ACC112 (cell line): ENCODE results near the gene DNAJA4.

ENCODE experiments used
- H2AFZ ChIP-seq: fragments of 200-600 bp; sonication (generic); one replicate; pipeline ENCODE4 v1.6.0; 2017; ENCODE audit warnings: antibody characterized with exemption, low read length; ENCODE audit not compliant: unreplicated experiment
- H3K27ac ChIP-seq: fragments of 200-600 bp; sonication (generic); 2 replicates; pipeline ENCODE4 v1.5.1; 2014; ENCODE audit warnings: low read depth, mild to moderate bottlenecking, antibody characterized with exemption, low read length, moderate library complexity
- H3K27me3 ChIP-seq: fragments of 200-600 bp; sonication (generic); 2 replicates; pipeline ENCODE4 v1.6.1; 2014; ENCODE audit warnings: mild to moderate bottlenecking, antibody characterized with exemption, low read length, moderate library complexity, mixed read lengths; ENCODE audit not compliant: insufficient read depth
- H3K36me3 ChIP-seq: fragments of 200-600 bp; sonication (generic); 2 replicates; pipeline ENCODE4 v1.6.1; 2016; ENCODE audit warnings: mild to moderate bottlenecking, antibody characterized with exemption, low read length, moderate library complexity, mixed read lengths; ENCODE audit not compliant: insufficient read depth
- H3K4me1 ChIP-seq: fragments of 200-600 bp; sonication (generic); one replicate; pipeline ENCODE4 v1.6.1; 2016; ENCODE audit warnings: low read length, mixed read lengths; ENCODE audit not compliant: insufficient read depth, unreplicated experiment, control insufficient read depth
- H3K4me3 ChIP-seq: fragments of 200-600 bp; sonication (generic); 2 replicates; pipeline ENCODE4 v1.5.1; 2014; ENCODE audit warnings: mild to moderate bottlenecking, low read depth, low read length
- H3K79me2 ChIP-seq: fragments of 200-600 bp; sonication (generic); one replicate; pipeline ENCODE4 v1.6.0; 2016; ENCODE audit warnings: low read length; ENCODE audit not compliant: control insufficient read depth, unreplicated experiment, insufficient read depth

Gene DNAJA4

GRCh38 chr15:78324144-78324543, 59.8 kb downstream of the DNAJA4 start:
- no peak overlapping the region for H2AFZ ChIP-seq
- H3K27me3 ChIP-seq: no peaks in the 10 kb centered on the region
- H3K79me2 ChIP-seq: no peaks in the 10 kb centered on the region
- no peak overlapping the region for H3K4me3 ChIP-seq
- H3K4me1 ChIP-seq: peaks cover 11% of the 10 kb centered on the region
- H3K27ac ChIP-seq: no peak overlapping the region
- H3K36me3 ChIP-seq: no peaks in the 10 kb centered on the region

- H2AFZ ChIP-seq: no peak overlapping the region
- H3K36me3 ChIP-seq: no peaks in the 10 kb centered on the region
- H3K79me2 ChIP-seq: no peaks in the 10 kb centered on the region
- H3K27me3 ChIP-seq: no peaks in the 10 kb centered on the region
- H3K4me1 ChIP-seq: peaks cover 11% of the 10 kb centered on the region
- no peak overlapping the region for H3K27ac ChIP-seq
- no peak overlapping the region for H3K4me3 ChIP-seq
Observed at GRCh38 chr15:78325092-78325843, 60.9 kb downstream of the DNAJA4 start.

- Histone ChIP-seq H3K36me3 (no peaks in the 10 kb centered on the region), H3K4me1 (peaks cover 11% of the 10 kb centered on the region), H2AFZ (no peak overlapping the region), H3K4me3 (no peak overlapping the region), H3K27me3 (no peaks in the 10 kb centered on the region), H3K27ac (no peak overlapping the region), H3K79me2 (no peaks in the 10 kb centered on the region)
Observed at GRCh38 chr15:78327466-78327865, 63.1 kb downstream of the DNAJA4 start.

- H3K27me3 ChIP-seq: peaks cover 15% of the 10 kb centered on the region
- no peak overlapping the region for H3K27ac ChIP-seq
- H3K4me3 ChIP-seq: no peak overlapping the region
- H3K4me1 ChIP-seq: peaks cover 11% of the 10 kb centered on the region
- H3K36me3 ChIP-seq: no peaks in the 10 kb centered on the region
- H2AFZ ChIP-seq: no peak overlapping the region
- no peaks in the 10 kb centered on the region for H3K79me2 ChIP-seq
Observed at GRCh38 chr15:78329625-78330024, 65.3 kb downstream of the DNAJA4 start.
